Fibroblast of lung (primary cell): ENCODE data around the gene HOXB6. TPM values are rescaled to one million over a fixed set of nuclear protein-coding genes. Genes with fewer than 3 reads are reported as not detected.
A peak's percentile ranks its signal among the peaks of the same experiment; 100 is the strongest.

Source experiments
- DNase-seq, 2 donors: peaks; one replicate each; pipeline versions ENCODE4 v3.0.0 to v3.0.0-alpha.2; 2010; ENCODE audit warnings: low read depth in 2 of 2
- H2AFZ ChIP-seq: 2 replicates; pipeline ENCODE4 v1.5.1; 2012; ENCODE audit warnings: low read length, control low read depth, inconsistent platforms
- H3K27ac ChIP-seq: 2 replicates; pipeline ENCODE4 v1.5.1; 2011; ENCODE audit warnings: low read length, control low read depth; ENCODE audit not compliant: insufficient read depth
- H3K27me3 ChIP-seq: 2 replicates; pipeline ENCODE4 v1.5.1; 2011; ENCODE audit warnings: mild to moderate bottlenecking, low read length; ENCODE audit not compliant: control insufficient read depth, insufficient read depth
- H3K36me3 ChIP-seq: 2 replicates; pipeline ENCODE4 v1.5.1; 2011; ENCODE audit warnings: low read length; ENCODE audit not compliant: control insufficient read depth, insufficient read depth
- H3K4me1 ChIP-seq: 2 replicates; pipeline ENCODE4 v1.5.1; 2011; ENCODE audit warnings: low read length; ENCODE audit not compliant: control insufficient read depth, insufficient read depth; ENCODE audit errors: extremely low read depth
- H3K4me2 ChIP-seq: 2 replicates; pipeline ENCODE4 v1.5.1; 2011; ENCODE audit warnings: low read length, control low read depth; ENCODE audit not compliant: insufficient read depth; ENCODE audit errors: extremely low read depth
- H3K4me3 ChIP-seq, 4 experiments: fragments of 200-600 bp in 1 of 4; sonication (generic) in 1 of 4; replicated peaks in 1 of 4; 2 replicates each; pipeline ENCODE4 v1.5.1; 2011 to 2016; ENCODE audit warnings: low read length in 4 of 4, low read depth in 3 of 4, mild to moderate bottlenecking in 3 of 4, control low read depth in 2 of 4, inconsistent platforms in 1 of 4, mixed read lengths in 1 of 4; ENCODE audit not compliant: insufficient read depth in 1 of 4; ENCODE audit errors: control extremely low read depth in 1 of 4
- H3K79me2 ChIP-seq: 2 replicates; pipeline ENCODE4 v1.5.1; 2012; ENCODE audit warnings: mild to moderate bottlenecking, low read length, inconsistent platforms; ENCODE audit not compliant: control insufficient read depth, insufficient read depth
- H3K9ac ChIP-seq: 2 replicates; pipeline ENCODE4 v1.5.1; 2011; ENCODE audit warnings: mild to moderate bottlenecking, low read length, control low read depth; ENCODE audit not compliant: insufficient read depth
- H3K9me3 ChIP-seq: 2 replicates; pipeline ENCODE4 v1.5.1; 2012; ENCODE audit warnings: low read depth, low read length; ENCODE audit not compliant: control insufficient read depth, insufficient read depth
- H4K20me1 ChIP-seq: 2 replicates; pipeline ENCODE4 v1.5.1; 2011; ENCODE audit warnings: low read length; ENCODE audit not compliant: control insufficient read depth, insufficient read depth; ENCODE audit errors: extremely low read depth
- EZH2 ChIP-seq: IDR thresholded peaks from 2 replicates; pipeline ENCODE4 v1.5.1; 2012; ENCODE audit warnings: low read length, control low read depth, mild to moderate bottlenecking; ENCODE audit errors: missing control alignments
- polyA plus RNA-seq, 2 donors: library from polyadenylated mRNA; depleted of rRNA in 1 of 2; stranded (reverse) in 1 of 2; unstranded in 1 of 2; fragments of >200 nt; gene quantifications; 2 replicates each; pipeline ENCODE4 v1.2.1, GENCODE V29; 2011 to 2012; ENCODE audit warnings: missing spikeins in 1 of 2
- total RNA-seq: library from RNA; depleted of rRNA; stranded (reverse); fragments of >200 nt; gene quantifications from 2 replicates; pipeline ENCODE4 v1.2.1, GENCODE V29; 2014
- TF ChIP-seq, protein P1 (sequence below), 2 donors: IDR thresholded peaks in 1 of 2; conservative IDR thresholded peaks in 1 of 2; 1 replicate in 1 of 2; 2 replicates in 1 of 2; pipeline ENCODE4 v1.5.1; 2011 to 2012; ENCODE audit warnings: low read length in 2 of 2, control low read depth in 1 of 2, inconsistent platforms in 1 of 2, low read depth in 1 of 2, mild to moderate bottlenecking in 1 of 2

HOXB6 gene
- total and polyA plus RNA-seq, 2 donors (not counting 1 experiment from before 2014, with no cell fraction given): 16.2 to 28.9 TPM

GRCh38 chr17:48600244-48601098 is 4.3 kb downstream of the HOXB6 start:
- Histone ChIP-seq H3K27me3 (no peaks in the 10 kb centered on the region), H3K4me3 (no peak overlapping the region), H3K4me1 (peaks cover 2% of the 10 kb centered on the region), H3K4me2 (no peak overlapping the region), H3K9me3 (no peaks in the 10 kb centered on the region), H4K20me1 (no peaks in the 10 kb centered on the region), H3K9ac (no peak overlapping the region), H2AFZ (no peak overlapping the region), H3K36me3 (peaks cover 3% of the 10 kb centered on the region), H3K79me2 (peaks cover 80% of the 10 kb centered on the region), H3K27ac (no peak overlapping the region)
- TF ChIP-seq EZH2: no peak
- TF ChIP-seq, protein P1, sequence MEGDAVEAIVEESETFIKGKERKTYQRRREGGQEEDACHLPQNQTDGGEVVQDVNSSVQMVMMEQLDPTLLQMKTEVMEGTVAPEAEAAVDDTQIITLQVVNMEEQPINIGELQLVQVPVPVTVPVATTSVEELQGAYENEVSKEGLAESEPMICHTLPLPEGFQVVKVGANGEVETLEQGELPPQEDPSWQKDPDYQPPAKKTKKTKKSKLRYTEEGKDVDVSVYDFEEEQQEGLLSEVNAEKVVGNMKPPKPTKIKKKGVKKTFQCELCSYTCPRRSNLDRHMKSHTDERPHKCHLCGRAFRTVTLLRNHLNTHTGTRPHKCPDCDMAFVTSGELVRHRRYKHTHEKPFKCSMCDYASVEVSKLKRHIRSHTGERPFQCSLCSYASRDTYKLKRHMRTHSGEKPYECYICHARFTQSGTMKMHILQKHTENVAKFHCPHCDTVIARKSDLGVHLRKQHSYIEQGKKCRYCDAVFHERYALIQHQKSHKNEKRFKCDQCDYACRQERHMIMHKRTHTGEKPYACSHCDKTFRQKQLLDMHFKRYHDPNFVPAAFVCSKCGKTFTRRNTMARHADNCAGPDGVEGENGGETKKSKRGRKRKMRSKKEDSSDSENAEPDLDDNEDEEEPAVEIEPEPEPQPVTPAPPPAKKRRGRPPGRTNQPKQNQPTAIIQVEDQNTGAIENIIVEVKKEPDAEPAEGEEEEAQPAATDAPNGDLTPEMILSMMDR (conservative IDR thresholded peaks at IDR 0.05 in 1 of 2, IDR thresholded peaks at IDR 0.05 in 1 of 2; ENCODE audit: low read depth in 1 of 2, low read length in 2 of 2): no peak
- DNase-seq: no peak

GRCh38 chr17:48599354-48599753 is 5.4 kb downstream of the HOXB6 start:
- Histone ChIP-seq H3K4me2 (no peak overlapping the region), H3K79me2 (peaks cover 91% of the 10 kb centered on the region), H3K36me3 (peaks cover 3% of the 10 kb centered on the region), H3K9me3 (no peaks in the 10 kb centered on the region), H3K4me1 (peaks cover 4% of the 10 kb centered on the region), H3K9ac (no peak overlapping the region), H2AFZ (no peak overlapping the region), H3K4me3 (no peak overlapping the region), H3K27ac (no peak overlapping the region), H3K27me3 (no peaks in the 10 kb centered on the region), H4K20me1 (no peaks in the 10 kb centered on the region)
- TF ChIP-seq, protein P1 (conservative IDR thresholded peaks at IDR 0.05 in 1 of 2, IDR thresholded peaks at IDR 0.05 in 1 of 2; ENCODE audit: low read depth in 1 of 2, low read length in 2 of 2): no peak
- no peak for TF ChIP-seq EZH2
- no peak for DNase-seq

DNA sequence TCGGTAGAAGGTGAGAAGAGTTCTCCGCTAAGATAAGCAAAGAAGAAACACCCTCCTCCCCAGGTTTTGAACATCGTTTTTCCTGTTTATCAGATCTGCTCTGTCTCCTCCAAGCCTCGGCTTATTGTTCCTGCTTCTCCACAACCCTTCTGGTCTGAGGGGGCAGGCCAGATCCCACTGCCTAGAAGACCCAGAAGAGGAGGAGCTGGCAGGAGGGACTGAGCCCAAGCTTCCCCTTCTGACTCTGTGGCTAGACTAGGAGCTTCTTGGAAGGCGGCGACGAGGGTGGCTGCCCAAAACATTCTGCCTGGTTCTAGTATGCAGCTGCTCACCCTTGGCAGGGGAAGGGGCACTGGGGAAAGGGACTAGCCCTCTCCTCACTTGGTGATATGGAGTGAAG is 6.0 kb downstream of the HOXB6 start:
- Histone ChIP-seq H4K20me1 (no peaks in the 10 kb centered on the region), H3K36me3 (peaks cover 3% of the 10 kb centered on the region), H3K27ac (no peak overlapping the region), H3K4me2 (peak overlapping the region; percentile 95), H3K27me3 (no peaks in the 10 kb centered on the region), H3K4me3 (peak overlapping the region in 3 of 4 experiments; percentile 83 to 88 (median 87)), H2AFZ (no peak overlapping the region), H3K79me2 (peaks cover 95% of the 10 kb centered on the region), H3K9me3 (no peaks in the 10 kb centered on the region), H3K9ac (no peak overlapping the region), H3K4me1 (peaks cover 4% of the 10 kb centered on the region)
- TF ChIP-seq EZH2: no peak
- TF ChIP-seq, protein P1 (conservative IDR thresholded peaks at IDR 0.05 in 1 of 2, IDR thresholded peaks at IDR 0.05 in 1 of 2; ENCODE audit: low read depth in 1 of 2, low read length in 2 of 2): no peak
- DNase-seq: no peak
